ENCODE measurements around the gene ADD3. TPM values are rescaled to one million over a fixed set of nuclear protein-coding genes. Genes with fewer than 3 reads are reported as not detected.
A peak's percentile ranks its signal among the peaks of the same experiment; 100 is the strongest.

ADD3 gene
- total RNA-seq, 1 donor from 2014 or later, result 43.8 TPM

- DNase-seq (ENCODE audit: low read depth), result no peak
- no peak for TF ChIP-seq CTCF (conservative IDR thresholded peaks at IDR 0.05; ENCODE audit: low read depth, low read length)
- H3K4me3 ChIP-seq (ENCODE audit: low read depth, low read length), result peak overlapping the region; percentile 87
Measured at GRCh38 chr10:110009736-110010475, 2.1 kb downstream of the ADD3 start.

GRCh38 chr10:110010486-110011378 is 2.9 kb downstream of the ADD3 start:
- TF ChIP-seq CTCF (conservative IDR thresholded peaks at IDR 0.05; ENCODE audit: low read depth, low read length), result no peak
- peak overlapping the region; percentile 87 for H3K4me3 ChIP-seq (ENCODE audit: low read depth, low read length)
- DNase-seq (ENCODE audit: low read depth), result no peak

- DNase-seq (ENCODE audit: low read depth), result no peak
- TF ChIP-seq CTCF (conservative IDR thresholded peaks at IDR 0.05; ENCODE audit: low read depth, low read length), result no peak
- no peak overlapping the region for H3K4me3 ChIP-seq (ENCODE audit: low read depth, low read length)
Measured at GRCh38 chr10:110011681-110012080, 3.9 kb downstream of the ADD3 start.

GRCh38 chr10:110013630-110014293 is 6.0 kb downstream of the ADD3 start:
- no peak overlapping the region for H3K4me3 ChIP-seq (ENCODE audit: low read depth, low read length)
- TF ChIP-seq CTCF (conservative IDR thresholded peaks at IDR 0.05; ENCODE audit: low read depth, low read length), result no peak
- no peak for DNase-seq (ENCODE audit: low read depth)

- DNase-seq (ENCODE audit: low read depth), result no peak
- H3K4me3 ChIP-seq (ENCODE audit: low read depth, low read length), result no peak overlapping the region
- peak; percentile 53 for TF ChIP-seq CTCF (conservative IDR thresholded peaks at IDR 0.05; ENCODE audit: low read depth, low read length)
Measured at GRCh38 chr10:110016039-110016438, 8.3 kb downstream of the ADD3 start.

- DNase-seq (ENCODE audit: low read depth), result no peak
- TF ChIP-seq CTCF (conservative IDR thresholded peaks at IDR 0.05; ENCODE audit: low read depth, low read length), result no peak
- H3K4me3 ChIP-seq (ENCODE audit: low read depth, low read length), result no peak overlapping the region
Measured at GRCh38 chr10:110017052-110017451, 9.3 kb downstream of the ADD3 start.

Measured in epithelial cell of proximal tubule (primary cell).